LNCAP (cell line): Measurements from ENCODE around the gene CAMK2B.

ENCODE experiments used
- CTCF ChIP-seq: fragments of 450-650 bp; IDR thresholded peaks from 2 replicates; pipeline ENCODE4 v1.5.1; 2017; ENCODE audit warnings: mild to moderate bottlenecking

The CAMK2B gene

GRCh38 chr7:44283381-44284211, 41.8 kb downstream of the CAMK2B start:
- no peak for TF ChIP-seq CTCF

- TF ChIP-seq CTCF = no peak
These were observed 42.7 kb downstream of the CAMK2B start for GRCh38 chr7:44282601-44283171.

- TF ChIP-seq CTCF = no peak
These were observed 43.4 kb downstream of the CAMK2B start for GRCh38 chr7:44281811-44282600.

GRCh38 chr7:44280993-44281721, 44.2 kb downstream of the CAMK2B start:
- TF ChIP-seq CTCF = no peak

GRCh38 chr7:44280636-44280992, 44.8 kb downstream of the CAMK2B start:
- no peak for TF ChIP-seq CTCF

GRCh38 chr7:44279731-44280505, 45.5 kb downstream of the CAMK2B start:
- TF ChIP-seq CTCF = no peak
